Astrocyte (in vitro differentiated cells and primary cell): Measurements from ENCODE around the gene ERG28.

Experiments
- CTCF ChIP-seq: IDR thresholded peaks from 2 replicates; pipeline ENCODE4 v1.5.1; 2011; ENCODE audit warnings: low read depth, mild to moderate bottlenecking, inconsistent platforms, low read length, moderate library complexity; ENCODE audit not compliant: insufficient read depth
- EZH2 ChIP-seq: IDR thresholded peaks from 2 replicates; pipeline ENCODE4 v1.6.1; 2012; ENCODE audit warnings: mild to moderate bottlenecking, low read length, inconsistent platforms; ENCODE audit not compliant: insufficient read depth

GRCh38 chr14:75660238-75660629, 442 bp downstream of the ERG28 start:
- TF ChIP-seq CTCF = no peak
- no peak for TF ChIP-seq EZH2
